CD4-positive, alpha-beta T cell (primary cell): ENCODE data around the gene ADAM10. TPM values are rescaled to one million over a fixed set of nuclear protein-coding genes. Genes with fewer than 3 reads are reported as not detected.

Experiments used
- ATAC-seq: fragments of 200-7000 bp; cut with Tn5 transposase; one replicate; pipeline ENCODE4 v1.10.0; 2022; ENCODE audit warnings: mild to moderate bottlenecking; ENCODE audit not compliant: poor library complexity
- CTCF ChIA-PET: fragments of 350-600 bp; sonication (Branson Sonifier 250); formaldehyde crosslinking; loops from one replicate; lab custom pipeline; 2021; ENCODE audit warnings: antibody characterized with exemption, inconsistent platforms; lab: Charles Lee
- POLR2A ChIA-PET: fragments of 350-600 bp; sonication (Branson Sonifier 250); formaldehyde crosslinking; loops from one replicate; lab custom pipeline; 2021; ENCODE audit warnings: antibody characterized with exemption, inconsistent platforms; lab: Charles Lee
- DNase-seq, 14 experiments: peaks; one replicate each; pipeline ENCODE4 v3.0.0-alpha.2; 2013 to 2020; ENCODE audit warnings: mixed read lengths in 2 of 14
- H3K27ac ChIP-seq, 2 donors: one replicate each; pipeline versions ENCODE4 v1.5.1 to v1.7.0; 2013; ENCODE audit warnings: low read length in 2 of 2, low read depth in 1 of 2, mild to moderate bottlenecking in 1 of 2
- H3K27me3 ChIP-seq, 2 experiments: 1 replicate in 1 of 2; 2 replicates in 1 of 2; pipeline versions ENCODE4 v1.6.1 to v1.7.0; 2013; ENCODE audit warnings: low read length in 2 of 2, control low read depth in 1 of 2, mild to moderate bottlenecking in 1 of 2, moderate library complexity in 1 of 2; ENCODE audit not compliant: insufficient read depth in 2 of 2, control insufficient read depth in 1 of 2
- H3K36me3 ChIP-seq: one replicate; pipeline ENCODE4 v1.6.1; 2013; ENCODE audit warnings: low read length, control low read depth; ENCODE audit not compliant: insufficient read depth
- H3K4me1 ChIP-seq: one replicate; pipeline ENCODE4 v1.6.1; 2013; ENCODE audit warnings: low read length, control low read depth; ENCODE audit not compliant: insufficient read depth
- H3K4me3 ChIP-seq: one replicate; pipeline ENCODE4 v1.5.1; 2013; ENCODE audit warnings: mild to moderate bottlenecking, low read length, moderate library complexity
- H3K9me3 ChIP-seq, 2 experiments: 1 replicate in 1 of 2; 2 replicates in 1 of 2; pipeline versions ENCODE4 v1.6.1 to v1.7.0; 2013; ENCODE audit warnings: low read length in 2 of 2, mild to moderate bottlenecking in 2 of 2, control low read depth in 1 of 2, moderate library complexity in 1 of 2; ENCODE audit not compliant: control insufficient read depth in 1 of 2, insufficient read depth in 1 of 2
- H3K27ac Mint-ChIP-seq: one replicate; pipeline ENCODE4 v1.8.0; 2020; ENCODE audit warnings: mixed read lengths
- H3K27me3 Mint-ChIP-seq: one replicate; pipeline ENCODE4 v1.8.0; 2021; ENCODE audit warnings: mixed read lengths
- H3K36me3 Mint-ChIP-seq: one replicate; pipeline ENCODE4 v1.8.0; 2021; ENCODE audit warnings: low read depth, mixed read lengths
- H3K4me1 Mint-ChIP-seq: one replicate; pipeline ENCODE4 v1.8.0; 2021; ENCODE audit warnings: low read depth, mixed read lengths
- H3K4me3 Mint-ChIP-seq: one replicate; pipeline ENCODE4 v1.8.0; 2020; ENCODE audit warnings: mild to moderate bottlenecking, mixed read lengths
- H3K9me3 Mint-ChIP-seq: one replicate; pipeline ENCODE4 v1.8.0; 2020; ENCODE audit warnings: mixed read lengths
- CTCF ChIP-seq: fragments of 200-600 bp; IDR thresholded peaks from one replicate; pipeline ENCODE4 v1.8.0; 2022; ENCODE audit warnings: antibody characterized with exemption, mild to moderate bottlenecking
- intact Hi-C, 2 experiments: fragments of 100-400 bp; cut with DNase I in 1 of 2; cut with micrococcal nuclease in 1 of 2; formaldehyde crosslinking; loops; one replicate each; pipeline versions ENCODE4 v1.15.1 to v1.9.0; 2023 to 2025; cut with DNase I, micrococcal nuclease
- total RNA-seq, 174 experiments: library from RNA in 2 of 174; stranded (reverse) in 2 of 174; gene quantifications; one replicate each; pipeline ENCODE4 v1.2.3 and lab custom pipeline; 2021 to 2026

The ADAM10 gene
- total RNA-seq, 2 experiments from 2014 or later = 70.5 to 80.4 TPM

GRCh38 chr15:58694641-58695398, 54.7 kb downstream of the ADAM10 start:
- peaks cover 55% of the 10 kb centered on the region for H3K36me3 Mint-ChIP-seq
- H3K36me3 ChIP-seq = no peaks in the 10 kb centered on the region
- no peak overlapping the region for H3K4me3 Mint-ChIP-seq
- H3K27me3 ChIP-seq = no peaks in the 10 kb centered on the region
- DNase-seq (no peak), ATAC-seq (no peak)
- peaks cover 4% of the 10 kb centered on the region for H3K9me3 Mint-ChIP-seq
- H3K27ac ChIP-seq = no peak overlapping the region
- no peaks in the 10 kb centered on the region for H3K27me3 Mint-ChIP-seq
- POLR2A ChIA-PET = interaction anchor here (0.7 kb wide), 1 partner anchor 77 kb away, joined by 4 read pairs; the partner anchor contains the start of gene MINDY2
- peaks cover 14 to 21% of the 10 kb centered on the region in 2 experiments for H3K9me3 ChIP-seq
- intact Hi-C loops = no loop called here
- TF ChIP-seq CTCF = no peak
- H3K27ac Mint-ChIP-seq = no peak overlapping the region
- H3K4me1 ChIP-seq = peaks cover 32% of the 10 kb centered on the region
- no peak overlapping the region for H3K4me3 ChIP-seq
- CTCF ChIA-PET = no interaction called here
- peaks cover 72% of the 10 kb centered on the region for H3K4me1 Mint-ChIP-seq

GRCh38 chr15:58690703-58691102, 58.8 kb downstream of the ADAM10 start:
- Histone ChIP-seq H3K27ac (no peak overlapping the region), H3K4me1 (peaks cover 12% of the 10 kb centered on the region), H3K9me3 (no peaks in the 10 kb centered on the region), H3K4me3 (no peak overlapping the region), H3K36me3 (no peaks in the 10 kb centered on the region), H3K27me3 (no peaks in the 10 kb centered on the region)
- no peak for ATAC-seq
- ChIA-PET CTCF (interaction anchor here (0.9 kb wide), 1 partner anchor 35 kb away, joined by 3 read pairs; no protein-coding TSS in a partner anchor), POLR2A (no interaction called here)
- DNase-seq = peak in 1 of 14 experiments; percentile 6
- no peak for TF ChIP-seq CTCF
- no peaks in the 10 kb centered on the region for H3K9me3 Mint-ChIP-seq
- no peaks in the 10 kb centered on the region for H3K27me3 Mint-ChIP-seq
- no peak overlapping the region for H3K4me3 Mint-ChIP-seq
- peaks cover 24% of the 10 kb centered on the region for H3K36me3 Mint-ChIP-seq
- H3K27ac Mint-ChIP-seq = peak overlapping the region; percentile 46
- intact Hi-C loops = no loop called here
- peaks cover 64% of the 10 kb centered on the region for H3K4me1 Mint-ChIP-seq

DNA sequence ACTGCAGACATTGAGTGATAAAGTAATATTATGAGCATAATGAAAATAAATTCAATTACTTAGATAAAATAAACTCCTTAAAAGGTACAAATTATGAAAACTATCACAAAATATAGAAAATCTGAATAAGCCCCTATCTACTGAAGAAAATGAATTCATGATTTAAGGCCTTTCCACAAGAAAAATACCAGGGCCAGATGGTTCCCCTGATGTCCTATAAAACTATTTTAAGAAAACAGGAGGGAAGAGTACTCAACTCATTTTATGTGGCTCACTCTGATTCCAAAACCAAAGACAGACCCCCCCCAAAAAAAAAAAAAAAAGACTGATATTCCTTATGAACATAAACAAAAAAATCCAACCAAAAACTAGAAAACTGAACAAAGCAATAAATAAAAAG, 59.9 kb downstream of the ADAM10 start:
- Histone ChIP-seq H3K36me3 (no peaks in the 10 kb centered on the region), H3K4me3 (no peak overlapping the region), H3K27me3 (no peaks in the 10 kb centered on the region), H3K9me3 (no peaks in the 10 kb centered on the region), H3K27ac (no peak overlapping the region), H3K4me1 (peaks cover 12% of the 10 kb centered on the region)
- DNase-seq (no peak), ATAC-seq (no peak)
- Mint-ChIP-seq H3K27me3 (no peaks in the 10 kb centered on the region), H3K4me1 (peaks cover 55% of the 10 kb centered on the region), H3K9me3 (no peaks in the 10 kb centered on the region), H3K36me3 (peaks cover 18% of the 10 kb centered on the region), H3K27ac (peak overlapping the region; percentile 46), H3K4me3 (no peak overlapping the region)
- POLR2A ChIA-PET = no interaction called here
- intact Hi-C loops = loop anchor here in 1 of 2 experiments (10.0 kb wide), 1 partner anchor 105 kb away; no protein-coding TSS in a partner anchor
- CTCF ChIA-PET = no interaction called here
- TF ChIP-seq CTCF = no peak
